ENCODE results near the gene FRYL. TPM values are rescaled to one million over a fixed set of nuclear protein-coding genes. Genes with fewer than 3 reads are reported as not detected.

Gene FRYL
- total RNA-seq, 1 donor from 2014 or later, result 65.5 TPM

DNA sequence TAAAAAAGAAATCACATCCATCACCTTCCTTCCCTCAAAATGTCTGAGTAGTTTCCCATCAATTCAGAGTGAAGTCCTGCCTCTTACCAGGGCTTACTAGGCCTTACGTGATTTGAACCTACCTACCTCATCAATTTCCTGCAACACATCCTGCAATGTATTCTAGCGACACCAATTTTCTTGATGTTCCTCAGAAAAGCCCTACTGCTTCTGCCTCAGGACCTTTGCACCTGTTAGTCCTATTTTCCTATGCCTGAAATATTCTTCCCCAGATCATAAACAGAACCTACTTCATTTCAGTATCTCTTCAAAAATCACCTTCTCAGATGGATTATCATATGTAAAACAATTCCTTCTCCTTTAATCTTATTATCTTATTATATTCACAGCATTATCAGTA, 237.2 kb downstream of the FRYL start:
- Mint-ChIP-seq H3K27ac (no peak overlapping the region), H3K4me1 (ENCODE audit: low read depth) (peaks cover 12% of the 10 kb centered on the region), H3K36me3 (ENCODE audit: insufficient read depth) (peaks cover 13% of the 10 kb centered on the region), H3K4me3 (ENCODE audit: low read depth) (no peak overlapping the region), H3K27me3 (no peaks in the 10 kb centered on the region), H3K9me3 (ENCODE audit: low read depth) (no peaks in the 10 kb centered on the region)
- TF ChIP-seq, protein P1, sequence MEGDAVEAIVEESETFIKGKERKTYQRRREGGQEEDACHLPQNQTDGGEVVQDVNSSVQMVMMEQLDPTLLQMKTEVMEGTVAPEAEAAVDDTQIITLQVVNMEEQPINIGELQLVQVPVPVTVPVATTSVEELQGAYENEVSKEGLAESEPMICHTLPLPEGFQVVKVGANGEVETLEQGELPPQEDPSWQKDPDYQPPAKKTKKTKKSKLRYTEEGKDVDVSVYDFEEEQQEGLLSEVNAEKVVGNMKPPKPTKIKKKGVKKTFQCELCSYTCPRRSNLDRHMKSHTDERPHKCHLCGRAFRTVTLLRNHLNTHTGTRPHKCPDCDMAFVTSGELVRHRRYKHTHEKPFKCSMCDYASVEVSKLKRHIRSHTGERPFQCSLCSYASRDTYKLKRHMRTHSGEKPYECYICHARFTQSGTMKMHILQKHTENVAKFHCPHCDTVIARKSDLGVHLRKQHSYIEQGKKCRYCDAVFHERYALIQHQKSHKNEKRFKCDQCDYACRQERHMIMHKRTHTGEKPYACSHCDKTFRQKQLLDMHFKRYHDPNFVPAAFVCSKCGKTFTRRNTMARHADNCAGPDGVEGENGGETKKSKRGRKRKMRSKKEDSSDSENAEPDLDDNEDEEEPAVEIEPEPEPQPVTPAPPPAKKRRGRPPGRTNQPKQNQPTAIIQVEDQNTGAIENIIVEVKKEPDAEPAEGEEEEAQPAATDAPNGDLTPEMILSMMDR (IDR thresholded peaks at IDR 0.05; ENCODE audit: unreplicated experiment), result no peak
- no peak for DNase-seq (ENCODE audit: low spot score, unreplicated experiment)

DNA sequence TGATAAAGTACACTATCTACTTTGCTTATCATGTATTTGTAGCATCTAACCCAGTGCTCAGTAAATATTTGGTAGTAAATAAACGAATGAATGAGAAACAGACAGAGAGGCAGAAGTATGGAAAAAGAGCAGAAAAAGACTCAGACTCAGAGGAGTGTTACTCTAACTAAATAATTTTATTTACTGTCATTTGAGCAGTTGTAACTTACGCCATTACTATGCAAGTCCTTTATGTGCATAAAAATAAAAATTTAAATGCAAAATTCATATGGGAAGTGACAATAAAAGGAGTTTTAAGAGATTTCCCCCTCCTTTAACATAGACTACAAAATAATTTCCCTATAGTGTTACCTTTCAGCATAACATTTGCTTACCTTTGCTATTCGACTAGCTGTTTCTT, 240.5 kb downstream of the FRYL start:
- no peaks in the 10 kb centered on the region for H3K9me3 Mint-ChIP-seq (ENCODE audit: low read depth)
- H3K36me3 Mint-ChIP-seq (ENCODE audit: insufficient read depth), result peaks cover 16% of the 10 kb centered on the region
- peaks cover 12% of the 10 kb centered on the region for H3K4me1 Mint-ChIP-seq (ENCODE audit: low read depth)
- no peak overlapping the region for H3K27ac Mint-ChIP-seq
- H3K4me3 Mint-ChIP-seq (ENCODE audit: low read depth), result no peak overlapping the region
- TF ChIP-seq, protein P1 (IDR thresholded peaks at IDR 0.05; ENCODE audit: unreplicated experiment), result no peak
- DNase-seq (ENCODE audit: low spot score, unreplicated experiment), result no peak
- no peaks in the 10 kb centered on the region for H3K27me3 Mint-ChIP-seq

DNA sequence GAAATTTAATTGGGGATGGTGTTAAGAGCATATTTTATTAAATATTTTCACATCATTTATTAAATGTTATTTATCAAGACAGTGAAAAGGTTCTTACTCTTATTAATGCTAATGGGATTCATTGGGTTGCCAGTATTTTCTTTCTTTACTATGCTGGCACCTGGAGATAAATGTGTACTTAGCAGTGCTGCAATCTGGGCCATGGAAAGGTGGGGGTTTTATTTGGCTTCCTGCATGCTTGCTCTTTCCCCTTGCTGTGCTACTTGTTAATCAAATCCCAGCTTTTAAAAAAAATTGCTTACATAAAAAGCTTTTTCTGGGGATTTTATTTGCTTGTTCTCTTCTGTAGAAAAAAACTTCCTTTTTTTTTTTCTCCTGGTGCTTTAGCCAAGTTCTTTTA, 241.7 kb downstream of the FRYL start:
- no peak for DNase-seq (ENCODE audit: low spot score, unreplicated experiment)
- H3K4me1 Mint-ChIP-seq (ENCODE audit: low read depth), result peaks cover 12% of the 10 kb centered on the region
- no peaks in the 10 kb centered on the region for H3K9me3 Mint-ChIP-seq (ENCODE audit: low read depth)
- no peak overlapping the region for H3K4me3 Mint-ChIP-seq (ENCODE audit: low read depth)
- no peaks in the 10 kb centered on the region for H3K27me3 Mint-ChIP-seq
- TF ChIP-seq, protein P1 (IDR thresholded peaks at IDR 0.05; ENCODE audit: unreplicated experiment), result no peak
- H3K27ac Mint-ChIP-seq, result no peak overlapping the region
- peaks cover 16% of the 10 kb centered on the region for H3K36me3 Mint-ChIP-seq (ENCODE audit: insufficient read depth)

DNA sequence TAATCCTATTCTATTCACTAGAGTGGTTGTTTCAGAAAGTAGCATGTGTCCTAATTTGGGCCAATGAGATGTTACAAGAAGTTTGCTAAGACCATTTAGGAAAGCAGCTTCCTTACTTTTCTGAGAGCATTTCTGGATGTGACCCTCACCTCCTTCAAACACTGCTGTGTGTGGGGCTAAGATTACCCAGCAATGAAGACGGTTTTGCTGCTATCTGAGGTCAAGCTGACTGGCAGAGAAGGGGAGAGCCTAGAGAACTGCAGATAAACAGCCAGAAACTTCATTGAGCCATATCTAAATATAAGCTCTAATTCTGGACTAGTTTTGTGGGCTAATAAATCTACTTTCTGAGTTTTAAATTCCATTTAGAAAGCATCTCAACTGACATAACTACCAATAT, 253.7 kb downstream of the FRYL start:
- Mint-ChIP-seq H3K36me3 (ENCODE audit: insufficient read depth) (peaks cover 40% of the 10 kb centered on the region), H3K9me3 (ENCODE audit: low read depth) (no peaks in the 10 kb centered on the region), H3K4me1 (ENCODE audit: low read depth) (no peaks in the 10 kb centered on the region), H3K27me3 (no peaks in the 10 kb centered on the region), H3K27ac (no peak overlapping the region), H3K4me3 (ENCODE audit: low read depth) (no peak overlapping the region)
- TF ChIP-seq, protein P1 (IDR thresholded peaks at IDR 0.05; ENCODE audit: unreplicated experiment), result no peak
- DNase-seq (ENCODE audit: low spot score, unreplicated experiment), result no peak

DNA sequence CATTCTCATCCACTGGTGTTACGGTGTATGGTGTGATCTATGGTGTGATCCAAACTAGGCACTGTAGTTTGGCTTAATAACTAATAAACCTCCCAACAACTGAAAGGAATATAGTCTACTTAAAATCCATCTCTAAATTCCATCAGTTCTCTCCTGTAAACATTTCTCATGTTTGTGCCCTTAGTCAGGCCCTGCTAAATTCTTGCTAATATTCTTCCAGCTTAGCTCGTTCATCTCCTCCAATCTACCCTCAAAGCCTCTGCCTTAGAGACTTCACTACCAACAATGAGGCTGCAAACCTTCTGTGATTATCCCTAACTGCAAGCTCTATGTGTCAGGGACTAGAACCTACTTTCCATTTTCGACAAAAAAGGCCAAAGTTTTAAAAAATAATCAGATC, 261.9 kb downstream of the FRYL start:
- Mint-ChIP-seq H3K9me3 (ENCODE audit: low read depth) (no peaks in the 10 kb centered on the region), H3K27me3 (no peaks in the 10 kb centered on the region), H3K4me1 (ENCODE audit: low read depth) (no peaks in the 10 kb centered on the region), H3K4me3 (ENCODE audit: low read depth) (no peak overlapping the region), H3K27ac (peak overlapping the region; percentile 53), H3K36me3 (ENCODE audit: insufficient read depth) (peaks cover 25% of the 10 kb centered on the region)
- TF ChIP-seq, protein P1 (IDR thresholded peaks at IDR 0.05; ENCODE audit: unreplicated experiment), result no peak
- no peak for DNase-seq (ENCODE audit: low spot score, unreplicated experiment)
